Keratinocyte (primary cell): Measurements from ENCODE around the gene ACO2.
"Not testable (repeated sequence)": the region's sequence is repeated elsewhere in the genome, so short reads cannot be mapped to it uniquely, and the experiment has no call there.

Experiments
- EZH2 ChIP-seq: IDR thresholded peaks from one replicate; pipeline ENCODE4 v1.6.1; 2012; ENCODE audit warnings: inconsistent platforms, mild to moderate bottlenecking, low read length, moderate library complexity
- TF ChIP-seq, protein P1 (sequence below), 3 experiments: IDR thresholded peaks in 1 of 3; conservative IDR thresholded peaks in 1 of 3; optimal IDR thresholded peaks in 1 of 3; 2 replicates in 2 of 3; 3 replicates in 1 of 3; pipeline versions ENCODE3 to v1.5.1; 2011; ENCODE audit warnings: low read length in 3 of 3, mild to moderate bottlenecking in 3 of 3, moderate library complexity in 2 of 3, control low read depth in 1 of 3, inconsistent platforms in 1 of 3; ENCODE audit not compliant: insufficient read depth in 2 of 3; ENCODE audit errors: extremely low read depth in 1 of 3

- TF ChIP-seq, protein P1, sequence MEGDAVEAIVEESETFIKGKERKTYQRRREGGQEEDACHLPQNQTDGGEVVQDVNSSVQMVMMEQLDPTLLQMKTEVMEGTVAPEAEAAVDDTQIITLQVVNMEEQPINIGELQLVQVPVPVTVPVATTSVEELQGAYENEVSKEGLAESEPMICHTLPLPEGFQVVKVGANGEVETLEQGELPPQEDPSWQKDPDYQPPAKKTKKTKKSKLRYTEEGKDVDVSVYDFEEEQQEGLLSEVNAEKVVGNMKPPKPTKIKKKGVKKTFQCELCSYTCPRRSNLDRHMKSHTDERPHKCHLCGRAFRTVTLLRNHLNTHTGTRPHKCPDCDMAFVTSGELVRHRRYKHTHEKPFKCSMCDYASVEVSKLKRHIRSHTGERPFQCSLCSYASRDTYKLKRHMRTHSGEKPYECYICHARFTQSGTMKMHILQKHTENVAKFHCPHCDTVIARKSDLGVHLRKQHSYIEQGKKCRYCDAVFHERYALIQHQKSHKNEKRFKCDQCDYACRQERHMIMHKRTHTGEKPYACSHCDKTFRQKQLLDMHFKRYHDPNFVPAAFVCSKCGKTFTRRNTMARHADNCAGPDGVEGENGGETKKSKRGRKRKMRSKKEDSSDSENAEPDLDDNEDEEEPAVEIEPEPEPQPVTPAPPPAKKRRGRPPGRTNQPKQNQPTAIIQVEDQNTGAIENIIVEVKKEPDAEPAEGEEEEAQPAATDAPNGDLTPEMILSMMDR (optimal IDR thresholded peaks at IDR 0.05 in 1 of 3, IDR thresholded peaks at IDR 0.05 in 1 of 3, conservative IDR thresholded peaks at IDR 0.05 in 1 of 3; ENCODE audit: extremely low read depth in 1 of 3, insufficient read depth in 2 of 3, low read length in 3 of 3), result not testable (repeated sequence)
- not testable (repeated sequence) for TF ChIP-seq EZH2
Observed at GRCh38 chr22:41440511-41440910, 28.4 kb upstream of the ACO2 start.
